GM12878 (cell line): Measurements from ENCODE around the gene TBC1D5. TPM values are rescaled to one million over a fixed set of nuclear protein-coding genes. Genes with fewer than 3 reads are reported as not detected.
A peak's percentile ranks its signal among the peaks of the same experiment; 100 is the strongest.

Source experiments
- ATAC-seq: fragments of 200-7000 bp; cut with Tn5 transposase; 3 replicates; pipeline ENCODE4 v1.9.1; 2020; ENCODE audit warnings: mild to moderate bottlenecking, moderate library complexity
- BruUV-seq: library from RNA; stranded (reverse); fragments of 400-500 nt; replicated peaks from 2 replicates; lab custom pipeline; 2021; lab: Mats Ljungman, UMichigan
- CTCF ChIA-PET: fragments of 300-600 bp; sonication (Branson Sonifier 250); formaldehyde crosslinking; extraction: SDS; loops from one replicate; lab custom pipeline; 2021; ENCODE audit warnings: inconsistent platforms; lab: Yijun Ruan, JAX
- POLR2A ChIA-PET: fragments of 350-600 bp; formaldehyde crosslinking; extraction: SDS; loops from one replicate; lab custom pipeline; 2021; ENCODE audit warnings: inconsistent platforms; lab: Charles Lee
- RAD21 ChIA-PET: fragments of 300-600 bp; sonication (Branson Sonifier 250); formaldehyde crosslinking; loops from one replicate; lab custom pipeline; 2023; ENCODE audit warnings: antibody characterized with exemption; ENCODE audit not compliant: unreplicated experiment; lab: Charles Lee
- SMC1A ChIA-PET: fragments of 300-600 bp; sonication (Branson Sonifier 250); formaldehyde crosslinking; loops from one replicate; lab custom pipeline; 2023; ENCODE audit not compliant: unreplicated experiment, uncharacterized antibody; lab: Charles Lee
- DNase-seq: peaks from one replicate; pipeline ENCODE4 v3.0.0-alpha.2; 2011; ENCODE audit warnings: low read depth, low spot score
- FAIRE-seq: peaks from 3 replicates; lab custom pipeline; 2011; peaks lifted over from hg19 to GRCh38; lab: Jason Lieb, UNC
- H2AFZ ChIP-seq: 2 replicates; pipeline ENCODE4 v1.6.0; 2011; ENCODE audit warnings: low read depth, low read length, control low read depth; ENCODE audit not compliant: control insufficient read depth
- H3K27ac ChIP-seq: 2 replicates; pipeline ENCODE4 v1.5.1; 2011; ENCODE audit warnings: control low read depth; ENCODE audit not compliant: control insufficient read depth, insufficient read depth
- H3K27me3 ChIP-seq, 2 experiments: replicated peaks in 1 of 2; 2 replicates each; pipeline versions ENCODE4 v1.6.0 to v1.6.1; 2011; ENCODE audit warnings: low read length in 1 of 2; ENCODE audit not compliant: control insufficient read depth in 2 of 2, insufficient read depth in 2 of 2
- H3K36me3 ChIP-seq, 2 experiments: 2 replicates each; pipeline ENCODE4 v1.5.1; 2011; ENCODE audit warnings: low read length in 1 of 2; ENCODE audit not compliant: control insufficient read depth in 2 of 2, insufficient read depth in 2 of 2
- H3K4me1 ChIP-seq: 2 replicates; pipeline ENCODE4 v1.6.1; 2011; ENCODE audit warnings: mild to moderate bottlenecking, low read length, moderate library complexity, mixed read lengths; ENCODE audit not compliant: control insufficient read depth, insufficient read depth
- H3K4me2 ChIP-seq: 2 replicates; pipeline ENCODE4 v1.6.0; 2011; ENCODE audit warnings: control low read depth; ENCODE audit not compliant: control insufficient read depth, insufficient read depth
- H3K4me3 ChIP-seq: fragments of 200-600 bp; sonication (generic); 2 replicates; pipeline ENCODE4 v1.5.1; 2016
- H3K79me2 ChIP-seq: 2 replicates; pipeline ENCODE4 v1.6.0; 2011; ENCODE audit warnings: low read length; ENCODE audit not compliant: control insufficient read depth, insufficient read depth
- H3K9ac ChIP-seq: 2 replicates; pipeline ENCODE4 v1.8.0; 2011; ENCODE audit warnings: low read length, control low read depth, mixed read lengths; ENCODE audit not compliant: control insufficient read depth, insufficient read depth
- H3K9me3 ChIP-seq: replicated peaks from 3 replicates; pipeline ENCODE4 v1.5.1; 2011; ENCODE audit warnings: mild to moderate bottlenecking, low read length; ENCODE audit not compliant: control insufficient read depth, insufficient read depth
- H4K20me1 ChIP-seq: 2 replicates; pipeline ENCODE4 v1.6.0; 2011; ENCODE audit not compliant: control insufficient read depth, insufficient read depth
- BCL11A ChIP-seq: IDR thresholded peaks from 2 replicates; pipeline ENCODE4 v1.6.1; 2011; ENCODE audit warnings: low read depth, low read length
- BRCA1 ChIP-seq: IDR thresholded peaks from 2 replicates; pipeline ENCODE4 v1.6.1; 2011; ENCODE audit warnings: low read depth, low read length, improper control_type of control experiment
- CTCF ChIP-seq, 3 experiments: IDR thresholded peaks in 2 of 3; conservative IDR thresholded peaks in 1 of 3; 2 replicates each; pipeline ENCODE4 v1.5.1; 2011; ENCODE audit warnings: low read depth in 3 of 3, low read length in 3 of 3, mild to moderate bottlenecking in 3 of 3, control low read depth in 2 of 3, moderate library complexity in 2 of 3, inconsistent platforms in 1 of 3, mixed read lengths in 1 of 3; ENCODE audit not compliant: control insufficient read depth in 2 of 3, insufficient read depth in 1 of 3; ENCODE audit errors: extremely low read depth in 1 of 3
- ELK1 ChIP-seq: IDR thresholded peaks from 2 replicates; pipeline ENCODE4 v1.6.1; 2012; ENCODE audit warnings: low read depth, low read length, improper control_type of control experiment
- NFXL1 ChIP-seq: fragments of 450-650 bp; IDR thresholded peaks from 2 replicates; pipeline ENCODE4 v1.6.1; 2017; ENCODE audit warnings: antibody characterized with exemption, mild to moderate bottlenecking, borderline replicate concordance
- PKNOX1 ChIP-seq: fragments of 450-650 bp; IDR thresholded peaks from 2 replicates; pipeline ENCODE4 v1.6.1; 2016; ENCODE audit warnings: mild to moderate bottlenecking
- RAD21 ChIP-seq: IDR thresholded peaks from 2 replicates; pipeline ENCODE4 v1.6.1; 2011; ENCODE audit warnings: mild to moderate bottlenecking, low read depth, low read length, moderate library complexity; ENCODE audit not compliant: insufficient read depth
- RAD51 ChIP-seq: fragments of 450-650 bp; IDR thresholded peaks from 2 replicates; pipeline ENCODE4 v1.6.1; 2016; ENCODE audit warnings: moderate library complexity, mild to moderate bottlenecking, inconsistent platforms
- SMAD5 ChIP-seq: IDR thresholded peaks from 2 replicates; pipeline ENCODE4 v1.6.1; 2016; ENCODE audit warnings: antibody characterized with exemption, low read depth
- SMARCA5 ChIP-seq: fragments of 450-650 bp; IDR thresholded peaks from 2 replicates; pipeline ENCODE4 v1.6.1; 2017; ENCODE audit warnings: mild to moderate bottlenecking
- SMC3 ChIP-seq: IDR thresholded peaks from 2 replicates; pipeline ENCODE4 v1.6.1; 2011; ENCODE audit warnings: low read length, improper control_type of control experiment, borderline replicate concordance
- TCF12 ChIP-seq: IDR thresholded peaks from 2 replicates; pipeline ENCODE4 v1.6.1; 2011; ENCODE audit warnings: low read depth, mild to moderate bottlenecking, low read length
- WGBS: methylation state at CpG from one replicate; pipeline ENCODE4 v1.1.6; 2016; ENCODE audit warnings: low lambda C conversion rate; ENCODE audit not compliant: insufficient replicate concordance, insufficient coverage; ENCODE audit errors: missing lambda C conversion rate; 5-methylcytosine and 5-hydroxymethylcytosine counted together
- in situ Hi-C: fragments of 300-500 bp; cut with MboI; formaldehyde crosslinking; loops from 9 replicates; pipeline ENCODE4 v1.14.3; 2018; ENCODE audit warnings: mixed read lengths
- intact Hi-C: fragments of 100-400 bp; cut with micrococcal nuclease; formaldehyde crosslinking; loops from one replicate; pipeline ENCODE4 v1.14.2; 2022; ENCODE audit not compliant: unreplicated experiment
- polyA plus RNA-seq, 11 experiments: library from polyadenylated mRNA; depleted of rRNA in 4 of 11; unstranded in 6 of 11; stranded (reverse) in 5 of 11; fragments of >200 nt; fragmentation: Nextera tagmentation in 4 of 11; fragmentation: Illumina TruSeq in 1 of 11; extraction: Ambion mirVana in 4 of 11; extraction: Trizol in 1 of 11; gene quantifications; 1 replicate in 1 of 11; 2 replicates in 10 of 11; pipeline versions ENCODE4 v1.2.1 to v1.2.3, GENCODE V29; 2011 to 2016; ENCODE audit warnings: inconsistent platforms in 2 of 11, missing spikeins in 2 of 11, low read depth in 1 of 11
- total RNA-seq, 4 experiments: library from RNA; depleted of rRNA in 3 of 4; stranded (reverse); fragments of >200 nt in 3 of 4; fragmentation: Illumina TruSeq in 1 of 4; extraction: Trizol in 1 of 4; gene quantifications; 2 replicates each; pipeline versions ENCODE4 v1.2.1 to v1.2.3, GENCODE V29; 2013 to 2021

The TBC1D5 gene
- total and polyA plus RNA-seq, 10 of the 15 experiments (the other 5 are each of a cell fraction or from before 2014, with no cell fraction given), result 5.5 to 61.0 (median 43.8) TPM

GRCh38 chr3:17138246-17139039 lies 604.0 kb downstream of the TBC1D5 start:
- ChIA-PET RAD21 (no interaction called here), CTCF (interaction anchor here (1.4 kb wide), 1 partner anchor 536 kb away, joined by 4 read pairs; no protein-coding TSS in a partner anchor), SMC1A (interaction anchor here (0.9 to 1.0 kb wide), 3 partner anchors 70 to 253 kb away, joined by 3 to 4 read pairs (median 3); no protein-coding TSS in a partner anchor), POLR2A (no interaction called here)
- Histone ChIP-seq H3K4me3 (no peak overlapping the region), H3K27me3 (no peaks in the 10 kb centered on the region), H2AFZ (no peak overlapping the region), H3K79me2 (no peaks in the 10 kb centered on the region), H3K4me1 (no peaks in the 10 kb centered on the region), H3K36me3 (no peaks in the 10 kb centered on the region), H4K20me1 (no peaks in the 10 kb centered on the region), H3K9me3 (no peaks in the 10 kb centered on the region; the same call in 1 of the 3 replicates), H3K4me2 (no peak overlapping the region), H3K9ac (no peak overlapping the region), H3K27ac (no peak overlapping the region)
- in situ Hi-C loops (no loop called here), intact Hi-C loops (no loop called here)
- TF ChIP-seq ELK1, result no peak
- TF ChIP-seq RAD21, result 0 out of 2 replicates have a peak, but pooled peaks have one; percentile 3
- TF ChIP-seq RAD51, result no peak
- no peak for TF ChIP-seq CTCF (IDR thresholded peaks at IDR 0.05 in 2 of 3, conservative IDR thresholded peaks at IDR 0.05 in 1 of 3; ENCODE audit: control insufficient read depth in 2 of 3, extremely low read depth in 1 of 3, insufficient read depth in 1 of 3, low read depth in 3 of 3, low read length in 3 of 3)
- TF ChIP-seq PKNOX1, result peak; percentile 34; the same call in 1 of the 2 replicates
- TF ChIP-seq NFXL1, result no peak
- TF ChIP-seq SMC3, result no peak
- no peak for TF ChIP-seq BRCA1
- TF ChIP-seq SMARCA5, result no peak
- no peak for TF ChIP-seq TCF12
- no peak for TF ChIP-seq BCL11A
- no peak for TF ChIP-seq SMAD5
- ATAC-seq (no peak), FAIRE-seq (no peak), DNase-seq (no peak)
- no TSS peak for BruUV-seq
- WGBS, result 69% methylated on average over 7 of the region's 7 CpGs
